ENCODE results near the gene TOMM40.
"Not testable (repeated sequence)": the region's sequence is repeated elsewhere in the genome, so short reads cannot be mapped to it uniquely, and the experiment has no call there.

Gene TOMM40

DNA sequence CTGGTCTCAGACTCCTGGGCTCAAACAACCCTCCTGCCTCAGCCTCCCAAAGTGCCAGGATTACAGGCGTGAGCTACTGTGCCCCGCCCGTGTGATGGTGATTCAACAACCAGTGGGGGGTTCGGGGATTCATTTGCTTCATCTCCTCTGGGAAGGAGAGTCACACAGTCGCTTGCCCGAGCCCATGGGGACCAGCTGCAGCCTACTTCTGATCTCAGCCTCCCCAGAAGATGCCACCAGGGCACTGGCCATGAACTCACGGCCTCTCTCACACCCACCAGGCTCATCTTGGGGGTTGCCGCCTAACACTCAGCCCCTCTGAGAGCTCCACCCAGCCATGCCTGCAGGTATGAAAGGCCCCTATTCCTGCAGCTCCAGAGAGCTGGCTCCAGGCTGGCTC, 6.8 kb downstream of the TOMM40 start:
- no peak for DNase-seq (ENCODE audit: low spot score)

DNA sequence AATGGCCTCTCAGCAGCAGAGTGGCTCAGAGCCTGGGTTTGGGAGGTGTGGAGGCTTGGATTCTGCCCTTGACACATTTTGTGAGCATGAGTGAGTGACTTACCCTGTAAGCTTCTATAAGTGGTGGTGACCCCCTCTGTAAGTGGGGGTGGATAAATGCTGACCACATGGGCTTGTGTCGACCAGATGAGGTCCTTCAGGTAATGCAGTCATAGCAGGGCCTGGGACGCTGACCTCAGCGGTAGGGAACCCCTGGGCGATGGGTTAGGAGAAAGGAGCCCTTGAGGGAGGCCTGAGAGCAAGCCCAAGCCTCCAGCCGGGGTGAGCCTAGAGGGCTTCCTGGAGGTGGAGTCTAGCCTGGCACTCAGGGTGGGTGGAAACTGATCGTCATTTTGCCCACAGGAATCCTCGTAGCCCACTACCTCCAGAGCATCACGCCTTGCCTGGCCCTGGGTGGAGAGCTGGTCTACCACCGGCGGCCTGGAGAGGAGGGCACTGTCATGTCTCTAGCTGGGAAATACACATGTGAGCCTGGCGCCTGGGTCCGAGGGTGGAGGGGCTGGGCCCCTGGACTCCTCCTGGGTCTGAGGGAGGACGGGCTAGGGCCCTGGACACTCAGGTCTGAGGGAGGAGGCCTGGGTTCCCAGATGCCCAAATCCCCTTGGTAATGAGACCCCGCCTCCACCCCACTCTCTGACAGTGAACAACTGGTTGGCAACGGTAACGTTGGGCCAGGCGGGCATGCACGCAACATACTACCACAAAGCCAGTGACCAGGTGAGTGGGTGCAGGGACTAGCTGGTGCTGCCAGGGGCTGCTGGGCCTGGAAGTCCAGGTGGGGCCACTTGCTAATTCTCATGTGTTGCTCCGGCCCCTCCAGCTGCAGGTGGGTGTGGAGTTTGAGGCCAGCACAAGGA, 9.5 kb downstream of the TOMM40 start:
- no peak for DNase-seq (ENCODE audit: low spot score)

- no peak for DNase-seq (ENCODE audit: low spot score)
Measured at GRCh38 chr19:44903216-44903601, 12.2 kb downstream of the TOMM40 start.

- DNase-seq (ENCODE audit: low spot score): peak; percentile 79
Measured at GRCh38 chr19:44903602-44904425, 12.8 kb downstream of the TOMM40 start.

GRCh38 chr19:44904426-44904994, 13.5 kb downstream of the TOMM40 start:
- no peak for DNase-seq (ENCODE audit: low spot score)

GRCh38 chr19:44905437-44906160, 14.5 kb downstream of the TOMM40 start, which contains the start of gene APOE:
Gene APOE (plus strand): TSS chr19:44905796. CDS start chr19:44906625, 829 bp downstream.
- DNase-seq (ENCODE audit: low spot score): no peak

- DNase-seq (ENCODE audit: low spot score): no peak
Measured at GRCh38 chr19:44907613-44908012, 16.6 kb downstream of the TOMM40 start.

DNA sequence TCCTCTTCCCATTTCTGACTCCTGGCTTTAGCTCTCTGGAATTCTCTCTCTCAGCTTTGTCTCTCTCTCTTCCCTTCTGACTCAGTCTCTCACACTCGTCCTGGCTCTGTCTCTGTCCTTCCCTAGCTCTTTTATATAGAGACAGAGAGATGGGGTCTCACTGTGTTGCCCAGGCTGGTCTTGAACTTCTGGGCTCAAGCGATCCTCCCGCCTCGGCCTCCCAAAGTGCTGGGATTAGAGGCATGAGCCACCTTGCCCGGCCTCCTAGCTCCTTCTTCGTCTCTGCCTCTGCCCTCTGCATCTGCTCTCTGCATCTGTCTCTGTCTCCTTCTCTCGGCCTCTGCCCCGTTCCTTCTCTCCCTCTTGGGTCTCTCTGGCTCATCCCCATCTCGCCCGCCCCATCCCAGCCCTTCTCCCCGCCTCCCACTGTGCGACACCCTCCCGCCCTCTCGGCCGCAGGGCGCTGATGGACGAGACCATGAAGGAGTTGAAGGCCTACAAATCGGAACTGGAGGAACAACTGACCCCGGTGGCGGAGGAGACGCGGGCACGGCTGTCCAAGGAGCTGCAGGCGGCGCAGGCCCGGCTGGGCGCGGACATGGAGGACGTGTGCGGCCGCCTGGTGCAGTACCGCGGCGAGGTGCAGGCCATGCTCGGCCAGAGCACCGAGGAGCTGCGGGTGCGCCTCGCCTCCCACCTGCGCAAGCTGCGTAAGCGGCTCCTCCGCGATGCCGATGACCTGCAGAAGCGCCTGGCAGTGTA, 17.2 kb downstream of the TOMM40 start:
- DNase-seq (ENCODE audit: low spot score): no peak

GRCh38 chr19:44908836-44909261, 17.8 kb downstream of the TOMM40 start:
- no peak for DNase-seq (ENCODE audit: low spot score)

GRCh38 chr19:44909775-44910174, 18.7 kb downstream of the TOMM40 start:
- DNase-seq (ENCODE audit: low spot score): no peak

- not testable (repeated sequence) for DNase-seq (ENCODE audit: low spot score)
Measured at GRCh38 chr19:44911896-44912295, 20.8 kb downstream of the TOMM40 start.

- no peak for DNase-seq (ENCODE audit: low spot score)
Measured at GRCh38 chr19:44912854-44913253, 21.8 kb downstream of the TOMM40 start.

GRCh38 chr19:44913512-44914432, 22.7 kb downstream of the TOMM40 start:
- not testable (repeated sequence) for DNase-seq (ENCODE audit: low spot score)

- DNase-seq (ENCODE audit: low spot score): peak; percentile 95
Measured at GRCh38 chr19:44914433-44915206, 23.6 kb downstream of the TOMM40 start, which contains the start of gene APOC1. Gene APOC1 (plus strand): TSS chr19:44914608. CDS start chr19:44914892, 284 bp downstream.

- DNase-seq (ENCODE audit: low spot score): no peak
Measured at GRCh38 chr19:44924243-44924725, 33.2 kb downstream of the TOMM40 start.

- peak; percentile 44 for DNase-seq (ENCODE audit: low spot score)
Measured at GRCh38 chr19:44925114-44925891, 34.2 kb downstream of the TOMM40 start.

- not testable (repeated sequence) for DNase-seq (ENCODE audit: low spot score)
Measured at GRCh38 chr19:44926245-44927077, 35.4 kb downstream of the TOMM40 start.

Data from hepatic stellate cell (primary cell).